ENCODE measurements around the gene OR51L1.

Gene OR51L1

GRCh38 chr11:5004424-5005274 is 10.0 kb downstream of the OR51L1 start:
- no peaks in the 10 kb centered on the region for H3K27me3 ChIP-seq (replicated peaks; ENCODE audit: control insufficient read depth, insufficient read depth, low read length)
- peak; percentile 61 for TF ChIP-seq CTCF (IDR thresholded peaks at IDR 0.05; ENCODE audit: insufficient read depth, low read length, poor library complexity, severe bottlenecking)
- H3K36me3 ChIP-seq (ENCODE audit: control insufficient read depth, insufficient read depth, low read length) = no peaks in the 10 kb centered on the region
- no peak overlapping the region for H3K4me3 ChIP-seq (replicated peaks; ENCODE audit: low read depth, low read length)
- DNase-seq (ENCODE audit: extremely low read depth, insufficient read length) = no peak

- Histone ChIP-seq H3K4me3 (replicated peaks; ENCODE audit: low read depth, low read length) (no peak overlapping the region), H3K27me3 (replicated peaks; ENCODE audit: control insufficient read depth, insufficient read depth, low read length) (no peaks in the 10 kb centered on the region), H3K36me3 (ENCODE audit: control insufficient read depth, insufficient read depth, low read length) (no peaks in the 10 kb centered on the region)
- TF ChIP-seq CTCF (IDR thresholded peaks at IDR 0.05; ENCODE audit: insufficient read depth, low read length, poor library complexity, severe bottlenecking) = no peak
- DNase-seq (ENCODE audit: extremely low read depth, insufficient read length) = no peak
These were observed 12.9 kb downstream of the OR51L1 start for GRCh38 chr11:5007561-5007960.

- Histone ChIP-seq H3K27me3 (replicated peaks; ENCODE audit: control insufficient read depth, insufficient read depth, low read length) (no peaks in the 10 kb centered on the region), H3K36me3 (ENCODE audit: control insufficient read depth, insufficient read depth, low read length) (no peaks in the 10 kb centered on the region), H3K4me3 (replicated peaks; ENCODE audit: low read depth, low read length) (no peak overlapping the region)
- TF ChIP-seq CTCF (IDR thresholded peaks at IDR 0.05; ENCODE audit: insufficient read depth, low read length, poor library complexity, severe bottlenecking) = no peak
- no peak for DNase-seq (ENCODE audit: extremely low read depth, insufficient read length)
These were observed 16.6 kb downstream of the OR51L1 start for GRCh38 chr11:5011254-5011653.

GRCh38 chr11:5013012-5013411 is 18.4 kb downstream of the OR51L1 start:
- TF ChIP-seq CTCF (IDR thresholded peaks at IDR 0.05; ENCODE audit: insufficient read depth, low read length, poor library complexity, severe bottlenecking) = no peak
- Histone ChIP-seq H3K27me3 (replicated peaks; ENCODE audit: control insufficient read depth, insufficient read depth, low read length) (no peaks in the 10 kb centered on the region), H3K36me3 (ENCODE audit: control insufficient read depth, insufficient read depth, low read length) (no peaks in the 10 kb centered on the region), H3K4me3 (replicated peaks; ENCODE audit: low read depth, low read length) (no peak overlapping the region)
- no peak for DNase-seq (ENCODE audit: extremely low read depth, insufficient read length)

GRCh38 chr11:5021996-5022395 is 27.3 kb downstream of the OR51L1 start:
- no peak for DNase-seq (ENCODE audit: extremely low read depth, insufficient read length)
- Histone ChIP-seq H3K4me3 (replicated peaks; ENCODE audit: low read depth, low read length) (no peak overlapping the region), H3K27me3 (replicated peaks; ENCODE audit: control insufficient read depth, insufficient read depth, low read length) (no peaks in the 10 kb centered on the region), H3K36me3 (ENCODE audit: control insufficient read depth, insufficient read depth, low read length) (no peaks in the 10 kb centered on the region)
- TF ChIP-seq CTCF (IDR thresholded peaks at IDR 0.05; ENCODE audit: insufficient read depth, low read length, poor library complexity, severe bottlenecking) = no peak

All from GM06990 (cell line).